HL-60/S4 treated with retinoic acid at 250 ng/mL for 4 days and 3 days (cell line): ENCODE data around the gene CCDC85C.
"Not testable (repeated sequence)": the region's sequence is repeated elsewhere in the genome, so short reads cannot be mapped to it uniquely, and the experiment has no call there.

Experiments used
- in situ Hi-C: fragments of 300-500 bp; cut with MboI; formaldehyde crosslinking; loops from 2 replicates; pipeline ENCODE4 v1.7.0; 2022; ENCODE audit warnings: low sequenced_read_pairs

CCDC85C gene

DNA sequence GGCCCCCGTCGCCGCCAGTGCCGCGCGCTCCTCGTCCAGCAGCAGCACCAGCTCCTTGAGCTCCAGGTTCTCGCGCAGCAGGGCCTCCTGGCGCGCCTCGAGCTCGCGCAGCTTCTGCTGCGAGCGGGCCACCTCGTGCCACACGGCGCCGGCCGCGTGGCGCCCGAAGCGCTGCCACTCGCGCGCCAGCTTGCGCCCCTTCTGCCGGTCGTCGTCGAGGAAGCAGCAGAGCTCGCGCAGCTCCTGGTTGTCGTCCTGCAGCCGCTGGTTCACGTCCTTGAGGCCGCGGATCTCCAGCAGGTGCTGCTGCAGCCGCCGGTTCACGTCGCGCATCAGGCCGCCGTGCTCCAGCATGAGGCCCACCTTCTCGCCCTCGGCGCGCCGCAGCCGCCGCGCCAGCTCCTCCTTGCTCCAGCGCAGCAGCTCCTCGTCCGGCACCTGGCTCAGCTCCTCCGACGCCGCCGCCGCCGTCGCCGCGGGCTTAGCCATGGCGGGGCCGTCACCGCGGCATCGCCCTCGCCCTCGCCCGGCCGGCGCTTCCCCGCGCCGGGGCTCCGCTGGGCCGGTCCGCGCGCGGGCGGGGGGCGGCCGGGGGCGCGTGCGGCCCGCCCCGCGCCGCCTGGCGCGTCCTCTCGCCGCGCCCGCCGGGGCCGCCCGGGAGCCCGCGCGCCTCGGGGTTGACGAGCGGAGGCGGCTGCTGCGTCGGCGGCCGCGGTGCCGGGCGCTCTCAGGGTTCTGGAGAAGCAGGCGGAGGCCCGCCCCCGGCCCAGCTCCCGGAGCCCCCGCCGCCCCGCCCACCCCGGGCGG lies at the start of gene CCDC85C:
Gene CCDC85C, minus strand, starts transcription at position 737 of the 807 bp plus-strand sequence. Its CDS starts 248 bp downstream, at position 489.
- in situ Hi-C loops = no loop called here

DNA sequence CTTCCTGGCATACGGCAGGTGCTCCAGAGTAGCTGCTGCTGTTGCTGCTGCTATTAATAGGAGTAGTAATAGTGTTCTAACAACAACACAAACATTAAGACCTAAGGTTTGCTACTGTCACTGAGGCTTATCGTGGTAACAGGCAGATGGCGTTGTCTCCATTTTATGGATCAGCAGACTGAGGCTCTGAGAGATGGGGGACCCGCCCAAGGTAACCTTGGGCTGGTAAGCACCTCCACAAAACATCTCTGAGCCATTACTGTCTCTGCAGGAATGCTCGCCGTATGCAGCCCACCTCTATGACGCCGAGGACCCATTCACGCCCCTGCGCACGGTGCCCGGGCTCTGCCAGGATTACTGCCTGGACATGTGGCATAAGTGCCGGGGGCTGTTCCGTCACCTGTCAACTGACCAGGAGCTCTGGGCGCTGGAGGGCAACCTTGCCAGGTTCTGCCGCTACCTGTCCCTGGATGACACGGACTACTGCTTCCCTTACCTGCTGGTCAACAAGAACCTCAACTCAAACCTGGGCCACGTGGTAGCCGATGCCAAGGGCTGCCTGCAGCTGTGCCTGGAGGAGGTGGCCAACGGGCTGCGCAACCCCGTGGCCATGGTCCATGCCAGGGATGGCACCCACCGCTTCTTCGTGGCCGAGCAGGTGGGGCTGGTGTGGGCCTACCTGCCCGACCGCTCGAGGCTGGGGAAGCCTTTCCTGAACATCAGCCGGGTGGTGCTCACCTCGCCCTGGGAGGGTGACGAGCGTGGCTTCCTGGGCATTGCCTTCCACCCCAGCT lies 48.1 kb upstream of the CCDC85C start:
- in situ Hi-C loops = no loop called here

GRCh38 chr14:99650189-99650588 lies 46.2 kb upstream of the CCDC85C start:
- in situ Hi-C loops = no loop called here

DNA sequence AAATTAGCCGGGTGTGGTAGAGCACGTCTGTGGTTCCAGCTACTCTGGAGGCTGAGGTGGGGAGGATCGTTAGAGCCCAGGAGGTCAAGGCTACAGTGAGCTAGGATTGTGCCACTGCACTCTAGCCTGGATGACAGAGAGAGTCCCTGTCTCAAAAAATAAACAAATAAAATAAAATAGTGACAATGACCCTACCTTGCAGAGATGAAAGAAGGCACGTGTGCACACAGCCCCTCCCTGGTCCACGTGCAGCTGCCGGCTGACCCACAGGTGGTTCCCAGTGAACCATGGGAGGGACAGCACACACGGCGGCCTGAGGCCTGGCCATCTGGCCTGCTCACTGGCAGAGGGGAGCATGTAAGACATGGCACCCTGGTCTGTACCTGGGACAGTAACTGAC lies 45.6 kb upstream of the CCDC85C start:
- in situ Hi-C loops = no loop called here

GRCh38 chr14:99649219-99649618 lies 45.2 kb upstream of the CCDC85C start:
- in situ Hi-C loops = no loop called here

- in situ Hi-C loops = no loop called here
Measured at GRCh38 chr14:99648027-99648784, 44.2 kb upstream of the CCDC85C start.

DNA sequence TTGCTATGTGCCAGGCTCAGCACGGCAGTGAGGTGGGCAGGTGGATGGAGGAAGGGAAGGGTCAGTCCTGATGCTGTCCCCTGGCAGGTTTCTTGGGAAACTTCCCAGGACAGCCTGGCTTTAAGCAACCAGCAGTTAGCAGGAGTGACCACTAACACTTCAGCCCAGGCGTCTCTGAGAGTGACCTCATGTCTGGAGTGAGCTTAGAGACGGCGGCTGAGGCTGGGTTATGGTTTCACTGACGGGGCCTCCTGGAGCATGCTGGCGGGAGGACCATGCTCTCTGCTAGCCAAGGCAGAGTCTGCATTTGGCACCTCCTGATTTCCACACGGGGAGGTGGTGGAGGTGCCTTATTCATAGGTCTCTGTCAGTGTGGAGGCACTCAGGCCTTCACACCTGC lies 43.4 kb upstream of the CCDC85C start:
- in situ Hi-C loops = no loop called here

DNA sequence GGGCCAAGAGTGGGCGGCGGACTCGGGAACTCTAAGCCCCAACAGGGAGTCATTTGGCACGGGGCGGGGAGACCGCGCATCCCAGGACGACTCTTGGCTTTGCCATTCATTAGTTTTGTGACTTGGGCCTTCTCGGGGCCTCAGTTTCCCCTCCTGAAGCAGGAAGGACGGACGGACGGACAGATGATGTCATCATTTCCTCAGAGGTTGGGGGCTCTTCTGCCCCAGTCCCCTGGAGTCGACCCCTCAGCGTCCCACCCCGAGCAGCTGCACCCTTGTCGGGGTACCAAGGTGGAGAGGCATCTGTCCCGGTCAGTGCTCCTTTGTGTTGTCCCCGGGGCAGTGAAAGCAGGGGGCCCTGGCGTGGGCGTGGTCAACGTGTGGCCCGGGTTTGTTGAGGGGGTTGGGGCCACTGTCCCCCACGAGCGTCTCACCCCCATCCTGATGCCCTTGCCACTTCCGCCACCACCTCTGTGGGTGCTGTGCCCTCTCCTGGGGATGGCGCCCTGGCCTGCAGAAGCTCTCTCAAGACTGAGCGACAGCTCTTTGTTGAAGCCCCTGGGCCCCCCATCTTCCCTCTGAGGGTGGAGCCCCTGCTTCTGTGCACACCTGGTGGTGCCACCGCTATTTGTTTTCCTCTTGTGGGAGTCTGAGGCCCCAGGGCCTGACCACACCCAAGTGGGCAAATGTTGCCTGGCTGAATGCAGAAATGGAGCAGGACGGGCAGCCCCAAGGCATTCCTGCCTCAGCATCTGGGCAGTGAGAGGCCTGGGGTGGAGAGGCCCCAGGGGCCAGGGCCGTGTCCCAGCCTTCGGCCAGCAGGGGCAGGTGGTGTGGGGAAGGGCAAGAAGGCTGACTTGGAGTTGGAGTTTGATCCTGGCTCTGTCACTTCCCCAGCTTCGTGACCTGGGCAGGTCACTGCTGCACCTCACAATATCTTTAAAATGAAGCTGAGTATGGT lies 41.8 kb upstream of the CCDC85C start:
- in situ Hi-C loops = no loop called here

DNA sequence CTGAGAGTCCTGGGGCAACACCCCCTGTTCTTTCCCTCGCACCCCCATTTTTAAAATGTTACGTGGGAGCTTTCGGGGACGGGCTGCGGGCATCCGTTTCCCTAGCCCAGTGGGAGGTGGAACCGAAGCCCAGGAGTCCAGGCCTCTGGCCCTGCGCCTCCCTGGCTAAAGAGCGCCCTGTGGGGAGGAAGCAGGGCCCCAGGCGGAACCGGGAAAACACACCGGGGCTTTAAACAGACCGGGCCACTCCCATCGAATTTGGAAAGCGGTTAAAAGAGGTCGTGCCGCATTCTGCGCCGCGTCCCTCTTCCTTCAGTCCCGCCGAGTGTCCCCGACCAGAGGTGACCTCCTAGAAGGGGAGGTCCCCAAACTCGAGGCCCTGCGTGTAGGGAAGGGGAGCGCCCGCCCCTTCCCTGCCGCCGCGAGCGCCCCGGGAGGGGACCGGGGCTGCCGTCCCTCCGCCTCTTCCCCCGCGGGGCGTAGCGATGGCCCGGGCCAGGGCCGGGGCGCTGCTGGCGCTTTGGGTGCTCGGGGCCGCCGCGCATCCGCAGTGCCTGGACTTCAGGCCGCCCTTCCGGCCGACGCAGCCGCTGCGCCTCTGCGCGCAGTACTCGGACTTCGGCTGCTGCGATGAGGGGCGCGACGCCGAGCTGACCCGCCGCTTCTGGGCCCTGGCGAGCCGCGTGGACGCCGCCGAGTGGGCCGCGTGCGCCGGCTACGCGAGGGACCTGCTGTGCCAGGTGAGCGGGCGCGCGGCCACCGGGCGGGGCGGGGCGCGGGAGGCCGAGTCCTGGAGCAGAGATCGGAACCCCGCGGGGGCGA lies 40.9 kb upstream of the CCDC85C start, which contains the start of gene HHIPL1:
Gene HHIPL1, plus strand, starts transcription at position 407 of the 822 bp plus-strand sequence. Its CDS starts 79 bp downstream, at position 486.
- in situ Hi-C loops = no loop called here

- in situ Hi-C loops = no loop called here
Measured at GRCh38 chr14:99644035-99644587, 40.1 kb upstream of the CCDC85C start.

DNA sequence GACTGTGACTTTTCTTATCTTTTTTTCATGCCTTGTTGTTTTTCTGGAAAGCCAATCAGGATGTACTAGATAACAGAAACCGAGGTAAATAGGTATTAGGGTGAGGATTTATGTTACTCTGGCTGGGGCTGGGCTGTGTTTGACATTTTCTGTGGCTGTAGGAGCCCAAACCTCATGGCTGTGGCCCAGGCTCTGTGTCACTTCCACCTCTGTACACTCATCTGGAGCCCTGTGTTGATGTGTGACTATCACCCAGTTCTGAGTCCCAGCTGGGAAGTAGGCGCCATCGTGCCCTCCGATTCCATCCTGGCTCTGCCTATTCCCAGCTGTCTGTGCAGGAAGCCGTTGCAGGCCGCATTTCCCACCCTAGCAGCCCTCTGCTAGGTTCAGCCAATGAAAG lies 39.3 kb upstream of the CCDC85C start:
- in situ Hi-C loops = no loop called here

DNA sequence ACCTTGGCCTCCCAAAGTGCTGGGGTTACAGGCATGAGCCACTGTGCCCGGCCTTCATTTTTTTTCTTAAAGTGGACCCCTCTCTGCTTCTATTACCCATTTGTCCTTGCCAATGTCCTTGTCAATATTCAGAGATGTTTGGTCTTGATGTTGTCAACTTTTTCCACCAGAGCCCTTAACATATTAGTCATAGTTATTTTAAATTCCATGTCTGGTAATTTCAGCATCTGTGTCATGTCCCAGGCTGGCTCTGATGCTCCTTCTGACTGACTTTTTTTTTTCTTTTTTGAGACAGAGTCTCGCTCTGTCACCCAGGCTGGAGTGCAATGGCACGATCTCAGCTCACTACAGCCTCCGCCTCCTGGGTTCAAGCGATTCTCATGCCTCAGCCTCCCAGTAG lies 38.8 kb upstream of the CCDC85C start:
- in situ Hi-C loops = not testable (repeated sequence)

GRCh38 chr14:99637624-99638023 lies 33.6 kb upstream of the CCDC85C start:
- in situ Hi-C loops = no loop called here

- in situ Hi-C loops = no loop called here
Measured at GRCh38 chr14:99636487-99636886, 32.5 kb upstream of the CCDC85C start.

GRCh38 chr14:99635116-99635515 lies 31.1 kb upstream of the CCDC85C start:
- in situ Hi-C loops = no loop called here

DNA sequence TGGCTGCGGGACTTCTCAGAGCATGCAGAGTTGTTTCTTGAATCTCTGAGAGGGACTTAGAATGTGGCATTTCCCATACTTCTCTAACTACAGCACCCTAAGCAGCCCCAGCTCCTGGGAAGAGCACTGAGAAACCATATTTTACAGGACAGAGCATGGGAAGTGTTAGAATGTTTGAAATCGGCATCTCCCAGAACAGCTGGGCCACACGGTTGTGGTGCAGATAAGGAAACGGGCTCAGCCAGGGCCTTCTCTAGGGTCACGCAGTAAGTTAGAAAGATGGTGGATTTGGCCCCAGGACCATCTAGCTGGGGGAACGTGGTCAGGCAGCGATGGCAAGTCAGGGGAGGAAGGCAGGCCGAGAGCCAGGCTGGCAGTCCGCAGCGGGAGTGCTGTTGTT lies 30.4 kb upstream of the CCDC85C start:
- in situ Hi-C loops = no loop called here

DNA sequence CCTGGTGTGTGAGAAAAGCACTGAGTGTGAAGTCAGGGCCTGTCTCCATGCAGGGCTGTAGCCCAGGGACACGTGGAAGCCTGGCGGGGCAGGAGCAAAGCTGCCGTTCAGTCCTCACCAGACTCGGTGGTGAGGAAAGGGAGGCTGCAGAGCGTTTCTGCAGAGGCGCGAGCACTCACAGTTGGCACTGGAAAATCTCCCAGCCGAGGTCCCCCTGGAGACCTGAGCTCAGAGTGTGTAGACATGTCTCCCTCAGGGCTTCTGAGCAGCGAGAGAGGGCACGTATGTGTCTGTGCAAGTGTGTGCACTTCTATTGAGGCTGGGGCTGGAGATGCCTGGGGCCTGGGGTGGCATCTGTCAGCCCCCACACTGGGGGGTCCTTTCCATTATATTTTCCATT lies 29.9 kb upstream of the CCDC85C start:
- in situ Hi-C loops = no loop called here

DNA sequence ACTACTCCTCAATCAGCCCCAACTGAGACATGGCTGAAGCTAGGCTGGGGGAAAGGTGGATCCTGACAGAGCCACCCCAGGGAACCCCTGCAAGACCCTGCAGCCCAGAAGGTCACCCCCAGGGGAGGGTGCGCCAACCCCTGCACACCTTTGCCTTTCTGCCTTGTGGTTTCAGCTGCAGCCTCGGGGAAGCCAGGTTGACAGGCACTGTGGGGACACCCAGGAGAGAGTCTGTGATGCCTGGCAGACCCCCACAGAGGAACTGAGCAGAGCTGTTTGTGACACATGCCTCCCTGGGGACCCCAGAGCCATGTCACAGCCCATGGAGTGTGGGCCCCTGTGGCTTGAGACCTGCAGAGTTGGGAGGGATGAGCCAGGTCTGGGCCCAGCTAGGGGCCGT lies 29.1 kb upstream of the CCDC85C start:
- in situ Hi-C loops = no loop called here
